Mesenteric fat pad (tissue), 1 donor: ENCODE data around the gene PARK7. TPM values are rescaled to one million over a fixed set of nuclear protein-coding genes. Genes with fewer than 3 reads are reported as not detected.
"Not testable (repeated sequence)": the region's sequence is repeated elsewhere in the genome, so short reads cannot be mapped to it uniquely, and the experiment has no call there.

Experiments used
- DNase-seq: peaks from one replicate; pipeline ENCODE4 v3.0.0-alpha.2; 2020; ENCODE audit warnings: low spot score
- long read RNA-seq: library from polyadenylated mRNA; unstranded; transcript quantifications from one replicate; pipeline ENCODE4 v2.0.0, GENCODE V29; 2020
- total RNA-seq: library from RNA; stranded (reverse); fragmentation: NEBNext Ultra II Directional; extraction: Animal tissue kit (Norgen Biotek cat#: 25700); gene quantifications from one replicate; pipeline ENCODE4 v1.2.1, GENCODE V29; 2021
- donor health status: DM: yes; HTN: yes; CAD: no.

Gene PARK7
- 295 TPM for total RNA-seq
- long read RNA-seq, transcript PARK7-209 (7 exons, 1,088 nt), result major isoform, 121 of 195 reads
- long read RNA-seq, transcript PARK7-201 (7 exons, 949 nt), result minor isoform, 62 of 195 reads
- long read RNA-seq, partial matches to known transcripts, result 6 of 195 reads
- long read RNA-seq, other reads (novel, unspliced or antisense), result 6 of 195 reads

GRCh38 chr1:7961216-7962013 lies at the start of gene PARK7:
TSS of gene PARK7 (plus strand) at chr1:7961711. CDS start at chr1:7962786, 1,075 bp downstream.
- peak; percentile 100 for DNase-seq

DNA sequence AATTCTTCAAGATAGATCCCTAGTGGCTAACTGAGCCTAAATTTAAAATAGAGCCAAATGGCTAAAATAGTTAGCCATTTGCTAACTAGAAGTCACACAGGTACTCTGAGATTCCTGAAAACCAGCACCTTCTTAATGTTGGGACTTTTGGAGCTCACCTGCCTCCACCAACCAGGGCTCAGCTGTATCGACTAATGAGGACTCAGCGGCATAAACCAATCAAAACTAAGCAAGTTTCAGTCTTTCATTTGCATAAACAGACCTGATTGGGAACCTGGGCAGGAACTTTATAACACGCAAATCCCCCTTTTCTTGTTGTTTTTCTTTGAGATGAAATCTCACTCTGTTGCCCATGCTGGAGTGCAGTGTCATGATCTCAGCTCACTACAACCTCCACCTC lies 49.4 kb upstream of the PARK7 start:
- no peak for DNase-seq

DNA sequence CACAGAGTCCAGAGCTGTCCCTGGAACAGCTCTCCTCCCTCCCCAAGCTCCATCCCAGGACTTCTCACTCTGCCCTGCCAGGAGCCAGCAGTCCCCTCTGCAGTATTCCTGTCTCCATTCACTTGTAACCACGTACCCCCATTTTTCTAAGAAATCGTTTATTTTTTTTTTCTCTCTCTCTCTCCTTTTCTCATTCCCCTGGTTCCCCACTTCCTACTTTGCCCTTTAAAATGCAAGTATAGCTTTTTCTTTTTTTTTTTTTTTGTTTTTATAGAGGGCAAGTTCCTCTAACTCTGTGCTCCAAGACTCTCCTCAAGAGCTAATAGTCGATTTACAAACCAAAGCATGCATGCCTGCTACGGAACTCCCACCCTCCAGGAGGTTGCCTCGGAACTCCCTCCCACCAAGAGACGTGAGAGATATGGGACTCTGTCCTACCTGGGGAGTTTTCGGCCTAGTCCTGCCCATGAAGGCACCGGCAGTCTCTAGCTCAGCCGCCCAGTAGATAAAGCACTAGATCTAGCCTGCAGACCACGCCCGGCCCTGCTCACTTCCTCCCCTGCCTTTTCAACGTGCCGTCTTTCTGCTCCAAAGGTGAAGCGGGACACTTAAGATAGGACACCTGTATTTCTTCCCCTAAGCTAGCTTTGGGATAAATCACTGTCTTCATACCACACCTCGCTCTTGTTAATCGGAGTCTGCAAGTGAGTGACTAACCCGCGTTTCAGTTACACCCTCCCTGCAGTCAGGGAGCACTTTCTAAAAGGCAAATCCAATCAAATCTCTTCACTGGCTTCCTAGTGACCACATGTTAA lies 48.6 kb upstream of the PARK7 start:
- no peak for DNase-seq

DNA sequence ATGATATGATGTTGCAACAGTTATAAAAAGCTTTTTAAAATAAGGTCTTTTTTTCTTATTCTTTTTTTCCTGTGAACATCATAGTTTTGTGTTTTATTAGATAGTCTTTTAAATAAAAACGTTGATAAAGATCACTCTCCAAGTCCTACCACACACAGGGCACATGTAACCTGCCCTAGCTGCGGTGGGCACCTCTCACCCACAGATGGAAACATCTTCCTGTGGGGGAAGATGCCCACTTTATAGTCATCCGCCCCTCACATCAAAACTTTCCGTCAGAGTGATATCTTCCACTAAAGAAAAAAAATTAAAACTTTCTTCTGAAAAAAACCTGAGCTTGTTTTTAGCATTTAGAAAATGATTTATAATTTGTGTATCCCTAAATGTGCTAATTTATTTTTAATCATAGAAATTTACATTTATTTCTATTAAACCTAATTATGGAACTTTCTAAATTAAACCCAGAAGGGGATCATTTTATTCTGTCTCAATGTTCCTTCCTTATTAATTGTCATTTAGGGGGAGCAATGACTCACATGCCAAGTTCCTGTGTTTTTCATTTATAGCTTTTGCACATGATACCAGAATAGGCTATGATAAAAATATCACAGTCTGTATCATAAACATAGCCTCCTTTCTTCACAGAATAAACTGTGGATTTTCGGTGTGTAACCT lies 45.5 kb upstream of the PARK7 start:
- DNase-seq, result no peak

GRCh38 chr1:7916501-7916830 lies 45.0 kb upstream of the PARK7 start:
- DNase-seq, result no peak

GRCh38 chr1:7917971-7918370 lies 43.5 kb upstream of the PARK7 start:
- not testable (repeated sequence) for DNase-seq

GRCh38 chr1:7919880-7920279 lies 41.6 kb upstream of the PARK7 start:
- DNase-seq, result no peak

GRCh38 chr1:7921796-7922195 lies 39.7 kb upstream of the PARK7 start:
- no peak for DNase-seq

DNA sequence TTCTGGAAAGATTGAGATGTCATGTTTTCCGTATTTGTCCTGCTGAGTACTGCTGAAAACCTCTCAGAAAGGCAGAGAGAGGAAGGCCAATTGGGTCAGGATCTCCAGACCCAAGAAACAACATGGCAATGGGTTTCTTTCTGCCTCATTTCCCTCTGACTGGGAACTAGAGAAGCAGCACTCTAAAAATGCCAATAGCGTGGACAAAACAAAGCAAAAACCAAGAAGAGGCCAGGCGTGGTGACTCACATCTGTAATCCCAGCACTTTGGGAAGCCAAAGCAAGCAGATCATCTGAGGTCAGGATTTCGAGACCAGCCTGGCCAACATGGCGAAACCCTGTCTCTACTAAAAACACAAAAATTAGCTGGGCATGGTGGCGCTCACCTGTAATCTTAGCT lies 39.2 kb upstream of the PARK7 start:
- no peak for DNase-seq

DNA sequence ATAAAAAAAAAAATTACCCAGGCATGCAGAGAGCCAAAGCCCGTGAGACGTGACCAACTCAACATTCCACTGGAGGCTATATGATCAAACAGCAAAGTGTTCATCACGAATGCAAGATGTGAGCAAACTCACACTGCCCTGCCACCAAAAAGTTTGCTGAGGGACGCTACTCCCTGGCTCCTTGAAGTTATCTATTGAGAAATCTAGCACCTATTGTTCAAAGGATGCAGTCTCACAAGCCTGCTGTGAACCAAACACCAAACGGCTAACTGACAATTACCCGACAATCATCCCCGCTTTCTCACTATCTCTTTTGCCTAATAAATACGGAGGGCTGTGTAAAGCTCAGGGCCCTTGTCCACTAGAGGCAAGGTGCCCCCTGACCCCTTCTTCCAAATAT lies 34.5 kb upstream of the PARK7 start:
- not testable (repeated sequence) for DNase-seq

DNA sequence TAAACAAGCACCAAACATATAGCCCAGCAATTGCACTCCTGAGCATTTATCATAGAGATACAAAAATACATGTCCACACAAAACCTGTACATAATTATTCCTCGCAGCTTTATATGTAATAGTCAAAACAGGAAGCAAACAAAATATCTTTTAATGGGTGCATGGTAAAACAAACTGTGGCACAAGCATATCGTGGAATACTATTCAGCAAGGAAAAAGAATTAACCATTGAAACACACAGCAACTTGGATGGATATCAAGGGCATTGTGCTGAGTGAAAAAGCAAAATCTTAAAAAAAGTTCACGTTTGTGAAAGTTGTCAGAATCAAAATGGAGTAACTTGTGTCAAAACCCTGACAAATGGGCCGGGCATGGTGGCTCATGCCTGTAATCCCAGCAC lies 33.3 kb upstream of the PARK7 start:
- no peak for DNase-seq

GRCh38 chr1:7929637-7930036 lies 31.9 kb upstream of the PARK7 start:
- no peak for DNase-seq

GRCh38 chr1:7930645-7931445 lies 30.7 kb upstream of the PARK7 start:
- no peak for DNase-seq

- no peak for DNase-seq
Observed at GRCh38 chr1:7931446-7931812, 30.1 kb upstream of the PARK7 start.

GRCh38 chr1:7932524-7933138 lies 28.9 kb upstream of the PARK7 start:
- DNase-seq, result no peak

GRCh38 chr1:7938070-7938469 lies 23.4 kb upstream of the PARK7 start:
- DNase-seq, result no peak

DNA sequence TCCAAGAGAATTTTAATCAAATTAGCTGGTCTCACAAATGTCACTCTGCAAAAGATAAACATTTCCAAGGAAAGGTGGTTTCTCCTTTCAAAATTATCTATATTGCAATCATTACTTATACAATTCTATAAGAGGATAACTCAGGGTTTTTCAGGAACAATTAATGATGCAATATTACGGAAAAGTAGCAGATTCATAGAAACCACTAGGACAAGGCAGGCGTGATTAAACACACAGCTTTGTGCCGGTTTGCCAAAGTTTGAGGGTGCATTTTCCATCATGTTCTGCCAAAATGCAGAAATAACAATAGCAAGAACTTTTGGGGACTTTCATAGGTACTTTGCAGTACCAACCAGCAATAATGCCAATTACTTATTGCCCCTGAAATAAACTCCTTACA lies 21.5 kb upstream of the PARK7 start:
- no peak for DNase-seq

- no peak for DNase-seq
Observed at GRCh38 chr1:7940745-7941436, 20.6 kb upstream of the PARK7 start, which contains the start of gene TNFRSF9. TSS of gene TNFRSF9 (minus strand) at chr1:7940839. CDS start at chr1:7939994, 845 bp downstream.

GRCh38 chr1:7941437-7941793 lies 20.1 kb upstream of the PARK7 start:
- no peak for DNase-seq
